Mesodermal cell (in vitro differentiated cells): ENCODE data around the gene DDX31.

ENCODE experiments used
- H3K27ac ChIP-seq: 2 replicates; pipeline ENCODE4 v1.7.0; 2013; ENCODE audit warnings: mild to moderate bottlenecking, low read depth, low read length, moderate library complexity; ENCODE audit not compliant: severe bottlenecking
- H3K36me3 ChIP-seq: 2 replicates; pipeline ENCODE4 v1.7.1; 2013; ENCODE audit warnings: mild to moderate bottlenecking, low read length, moderate library complexity; ENCODE audit not compliant: control insufficient read depth, insufficient read depth
- H3K4me1 ChIP-seq: one replicate; pipeline ENCODE4 v1.7.1; 2013; ENCODE audit warnings: mild to moderate bottlenecking, low read length; ENCODE audit not compliant: insufficient read depth, control insufficient read depth, poor library complexity, severe bottlenecking
- H3K4me3 ChIP-seq: 2 replicates; pipeline ENCODE4 v1.7.0; 2013; ENCODE audit warnings: low read length, control low read depth, mild to moderate bottlenecking; ENCODE audit not compliant: insufficient read depth, poor library complexity, severe bottlenecking; ENCODE audit errors: extremely low read depth
- H3K9me3 ChIP-seq: 2 replicates; pipeline ENCODE4 v1.7.1; 2013; ENCODE audit warnings: mild to moderate bottlenecking, low read length, moderate library complexity; ENCODE audit not compliant: control insufficient read depth
- WGBS, 2 experiments: methylation state at CpG; one replicate each; pipeline ENCODE4 v1.1.5; 2013; ENCODE audit warnings: missing lambda C conversion rate in 2 of 2; ENCODE audit not compliant: insufficient coverage in 2 of 2; 5-methylcytosine and 5-hydroxymethylcytosine counted together

Gene DDX31

GRCh38 chr9:132627106-132627505 is 42.7 kb downstream of the DDX31 start:
- Histone ChIP-seq H3K4me3 (no peak overlapping the region), H3K27ac (no peak overlapping the region), H3K9me3 (no peaks in the 10 kb centered on the region), H3K4me1 (peaks cover 9% of the 10 kb centered on the region), H3K36me3 (peaks cover 90% of the 10 kb centered on the region)
- 93 to 96% methylated on average over 2 to 5 of the region's 7 CpGs for WGBS, 2 experiments

- Histone ChIP-seq H3K27ac (no peak overlapping the region), H3K9me3 (no peaks in the 10 kb centered on the region), H3K4me1 (peaks cover 1% of the 10 kb centered on the region)
These were observed 43.5 kb downstream of the DDX31 start for GRCh38 chr9:132626285-132626684.

GRCh38 chr9:132622159-132622558 is 47.6 kb downstream of the DDX31 start:
- 79 to 94% methylated on average over 5 of the region's 5 CpGs for WGBS, 2 experiments
- Histone ChIP-seq H3K36me3 (peaks cover 85% of the 10 kb centered on the region), H3K9me3 (no peaks in the 10 kb centered on the region), H3K4me1 (no peaks in the 10 kb centered on the region), H3K4me3 (no peak overlapping the region), H3K27ac (no peak overlapping the region)

More at GRCh38 chr9:132626285-132626684, 43.5 kb downstream of the DDX31 start:
- H3K36me3 ChIP-seq, result peaks cover 88% of the 10 kb centered on the region
- 86 to 96% methylated on average over 3 to 5 of the region's 5 CpGs for WGBS, 2 experiments
- H3K4me3 ChIP-seq, result no peak overlapping the region

DNA sequence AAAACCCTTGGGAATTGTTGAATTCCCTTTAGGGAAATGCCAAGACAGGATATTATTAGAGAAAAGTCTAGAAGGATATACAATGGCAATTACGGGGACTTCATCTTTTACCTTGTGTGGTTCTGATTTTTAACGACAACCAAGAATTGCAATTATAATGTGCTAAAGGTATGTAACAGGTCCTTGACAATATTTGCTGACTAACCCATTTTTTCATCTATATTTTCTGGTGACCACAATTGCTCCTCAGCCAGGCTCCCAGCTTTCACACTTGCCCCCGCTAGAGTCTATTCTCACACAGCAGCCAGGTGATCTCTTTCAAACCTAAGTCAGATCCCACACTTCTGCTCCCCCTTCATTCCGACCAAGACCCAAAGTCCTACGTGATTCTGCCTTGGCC is 53.1 kb downstream of the DDX31 start:
- Histone ChIP-seq H3K27ac (no peak overlapping the region), H3K9me3 (no peaks in the 10 kb centered on the region), H3K36me3 (peaks cover 88% of the 10 kb centered on the region), H3K4me1 (no peaks in the 10 kb centered on the region), H3K4me3 (no peak overlapping the region)
- whole genome bisulfite sequencing, 2 experiments, result 95 to 100% methylated on average over 4 of the region's 5 CpGs

DNA sequence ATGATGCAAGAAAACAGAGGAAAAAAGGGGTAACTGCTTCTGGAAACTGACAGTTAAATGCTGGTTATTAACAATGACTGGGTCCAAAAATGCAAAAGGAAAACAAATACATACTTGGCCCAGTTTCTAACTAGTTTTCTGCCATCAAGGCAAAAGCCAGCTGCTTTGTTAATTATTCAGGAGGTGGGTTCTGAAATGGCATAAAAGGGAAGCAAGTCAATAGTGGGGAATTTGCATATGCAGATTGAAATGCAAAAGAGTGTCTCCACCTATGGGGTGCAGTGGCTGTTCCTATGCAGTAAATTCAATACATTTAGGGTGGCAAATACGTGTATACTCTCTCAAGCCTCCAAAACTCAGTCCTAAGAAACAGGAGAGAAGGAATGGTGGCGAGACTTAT is 54.0 kb downstream of the DDX31 start:
- Histone ChIP-seq H3K4me1 (no peaks in the 10 kb centered on the region), H3K4me3 (no peak overlapping the region), H3K27ac (no peak overlapping the region), H3K9me3 (no peaks in the 10 kb centered on the region), H3K36me3 (peaks cover 89% of the 10 kb centered on the region)
- 43 to 100% methylated on average over 1 to 2 of the region's 2 CpGs for WGBS, 2 experiments

DNA sequence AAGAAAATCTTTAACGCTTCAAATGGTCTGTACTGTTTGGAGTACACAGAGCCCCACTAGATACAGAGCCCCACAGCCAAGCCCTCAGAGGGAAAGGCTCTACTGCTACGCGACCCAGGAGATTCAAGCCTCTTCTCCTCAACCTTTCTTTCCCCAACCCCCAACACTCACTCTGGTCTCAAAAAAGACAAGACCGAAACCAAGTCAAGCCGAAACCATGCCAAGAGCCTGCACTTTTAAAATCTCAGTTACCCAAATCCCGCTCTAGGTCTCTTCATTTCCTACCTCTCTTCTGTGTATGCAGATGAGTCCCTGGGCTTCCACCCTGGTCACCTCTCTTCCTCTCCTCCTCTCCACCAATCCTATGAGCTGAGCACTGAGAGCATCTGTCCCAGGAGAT is 55.5 kb downstream of the DDX31 start:
- Histone ChIP-seq H3K36me3 (peaks cover 91% of the 10 kb centered on the region), H3K4me1 (no peaks in the 10 kb centered on the region), H3K4me3 (no peak overlapping the region), H3K27ac (no peak overlapping the region), H3K9me3 (no peaks in the 10 kb centered on the region)
- 86 to 93% methylated on average over 4 to 6 of the region's 6 CpGs for WGBS, 2 experiments

GRCh38 chr9:132610661-132611060 is 59.1 kb downstream of the DDX31 start:
- WGBS, 2 experiments, result 93 to 98% methylated on average over 12 of the region's 12 CpGs
- peaks cover 2% of the 10 kb centered on the region for H3K4me1 ChIP-seq
- H3K36me3 ChIP-seq, result peaks cover 90% of the 10 kb centered on the region
- no peak overlapping the region for H3K27ac ChIP-seq
- no peak overlapping the region for H3K4me3 ChIP-seq
- H3K9me3 ChIP-seq, result no peaks in the 10 kb centered on the region

DNA sequence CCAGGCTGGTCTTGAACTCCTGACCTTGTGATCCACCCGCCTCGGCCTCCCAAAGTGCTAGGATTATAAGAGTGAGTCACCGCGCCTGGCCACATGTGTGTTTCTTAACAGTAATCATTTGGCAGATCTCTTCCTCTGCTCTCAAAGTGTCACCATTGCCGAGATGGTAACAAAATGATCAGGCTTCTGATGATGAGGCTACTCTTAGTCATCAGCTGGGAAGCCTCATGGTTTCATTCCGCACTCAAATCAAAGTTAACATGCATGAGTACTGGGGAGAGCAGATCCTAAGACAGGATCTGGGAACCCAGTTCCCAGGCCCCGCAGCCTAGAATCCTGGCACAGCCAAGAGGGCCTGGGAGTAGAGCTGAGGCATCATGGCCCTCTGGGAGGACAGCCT is 60.0 kb downstream of the DDX31 start:
- H3K4me1 ChIP-seq, result peaks cover 5% of the 10 kb centered on the region
- peak overlapping the region; percentile 5 for H3K27ac ChIP-seq
- 96 to 98% methylated on average over 6 to 7 of the region's 7 CpGs for WGBS, 2 experiments
- H3K9me3 ChIP-seq, result no peaks in the 10 kb centered on the region
- no peak overlapping the region for H3K4me3 ChIP-seq
- peaks cover 91% of the 10 kb centered on the region for H3K36me3 ChIP-seq

GRCh38 chr9:132609184-132609583 is 60.6 kb downstream of the DDX31 start:
- peaks cover 5% of the 10 kb centered on the region for H3K4me1 ChIP-seq
- no peaks in the 10 kb centered on the region for H3K9me3 ChIP-seq
- 84 to 88% methylated on average over 6 of the region's 9 CpGs for WGBS, 2 experiments
- peaks cover 86% of the 10 kb centered on the region for H3K36me3 ChIP-seq
- no peak overlapping the region for H3K27ac ChIP-seq
- no peak overlapping the region for H3K4me3 ChIP-seq

DNA sequence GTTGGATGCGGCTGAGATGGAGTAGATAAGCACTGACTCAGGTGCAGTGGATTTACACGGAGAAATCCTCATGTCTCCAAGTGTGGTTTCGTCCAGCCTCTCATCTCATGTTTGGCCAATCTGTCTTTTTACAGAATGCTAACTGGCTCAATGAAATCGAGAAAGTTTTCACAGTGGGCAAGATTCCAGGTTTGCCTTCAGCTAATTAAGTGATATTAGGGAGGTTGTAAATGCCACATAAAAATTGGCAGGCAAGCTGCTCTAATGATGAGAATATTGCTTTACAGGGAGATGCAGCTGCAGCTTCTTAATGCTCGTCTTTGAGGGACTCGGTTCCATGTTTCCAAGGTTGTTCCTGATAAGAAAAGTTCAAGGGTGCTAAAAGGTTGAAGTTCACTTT is 63.7 kb downstream of the DDX31 start:
- WGBS, 2 experiments, result 92 to 97% methylated on average over 6 of the region's 6 CpGs
- no peak overlapping the region for H3K4me3 ChIP-seq
- H3K27ac ChIP-seq, result no peak overlapping the region
- peaks cover 82% of the 10 kb centered on the region for H3K36me3 ChIP-seq
- H3K4me1 ChIP-seq, result peaks cover 5% of the 10 kb centered on the region
- H3K9me3 ChIP-seq, result no peaks in the 10 kb centered on the region

- Histone ChIP-seq H3K4me3 (no peak overlapping the region), H3K36me3 (peaks cover 82% of the 10 kb centered on the region), H3K9me3 (no peaks in the 10 kb centered on the region), H3K4me1 (peaks cover 5% of the 10 kb centered on the region), H3K27ac (no peak overlapping the region)
- 94 to 97% methylated on average over 4 to 5 of the region's 6 CpGs for WGBS, 2 experiments
These were observed 64.4 kb downstream of the DDX31 start for GRCh38 chr9:132605387-132605786.
